Cardiac muscle cell (in vitro differentiated cells and primary cell): ENCODE measurements around the gene HMGN5. TPM values are rescaled to one million over a fixed set of nuclear protein-coding genes. Genes with fewer than 3 reads are reported as not detected.
A peak's percentile ranks its signal among the peaks of the same experiment; 100 is the strongest.

Source experiments
- DNase-seq, 2 donors: peaks; one replicate each; pipeline versions ENCODE4 v3.0.0 to v3.0.0-alpha.2; 2010 to 2017; ENCODE audit warnings: low read depth in 1 of 2, low spot score in 1 of 2
- H3K27ac ChIP-seq: fragments of 200-600 bp; sonication (generic); 2 replicates; pipeline ENCODE4 v1.5.1; 2016
- H3K27me3 ChIP-seq: fragments of 200-600 bp; sonication (generic); 2 replicates; pipeline ENCODE4 v1.6.0; 2016; ENCODE audit warnings: control low read depth
- H3K36me3 ChIP-seq: fragments of 200-600 bp; sonication (generic); 2 replicates; pipeline ENCODE4 v1.5.1; 2016; ENCODE audit warnings: control low read depth
- H3K4me1 ChIP-seq: fragments of 200-600 bp; sonication (generic); 2 replicates; pipeline ENCODE4 v1.8.1; 2017; ENCODE audit warnings: low read depth, mild to moderate bottlenecking, mixed run types
- H3K4me3 ChIP-seq: fragments of 200-600 bp; sonication (generic); 2 replicates; pipeline ENCODE4 v1.5.1; 2016; ENCODE audit warnings: mild to moderate bottlenecking
- H3K9me3 ChIP-seq: fragments of 200-600 bp; sonication (generic); 2 replicates; pipeline ENCODE4 v1.5.1; 2017; ENCODE audit warnings: low read depth, mild to moderate bottlenecking, control low read depth
- CTCF ChIP-seq: IDR thresholded peaks from 2 replicates; pipeline ENCODE4 v1.5.1; 2012; ENCODE audit warnings: low read depth, mild to moderate bottlenecking, low read length
- polyA plus RNA-seq: library from polyadenylated mRNA; unstranded; fragments of >200 nt; fragmentation: Nextera tagmentation; extraction: Ambion mirVana; gene quantifications from 2 replicates; pipeline ENCODE4 v1.2.1, GENCODE V29; 2016
- total RNA-seq: library from RNA; depleted of rRNA; stranded (reverse); fragments of >200 nt; gene quantifications from 2 replicates; pipeline ENCODE4 v1.2.3, GENCODE V29; 2016

Gene HMGN5, protein sequence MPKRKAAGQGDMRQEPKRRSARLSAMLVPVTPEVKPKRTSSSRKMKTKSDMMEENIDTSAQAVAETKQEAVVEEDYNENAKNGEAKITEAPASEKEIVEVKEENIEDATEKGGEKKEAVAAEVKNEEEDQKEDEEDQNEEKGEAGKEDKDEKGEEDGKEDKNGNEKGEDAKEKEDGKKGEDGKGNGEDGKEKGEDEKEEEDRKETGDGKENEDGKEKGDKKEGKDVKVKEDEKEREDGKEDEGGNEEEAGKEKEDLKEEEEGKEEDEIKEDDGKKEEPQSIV
- total RNA-seq (3.2 and 7.8 TPM in 2 replicates), polyA plus RNA-seq (20.7 and 30.5 TPM in 2 replicates)

DNA sequence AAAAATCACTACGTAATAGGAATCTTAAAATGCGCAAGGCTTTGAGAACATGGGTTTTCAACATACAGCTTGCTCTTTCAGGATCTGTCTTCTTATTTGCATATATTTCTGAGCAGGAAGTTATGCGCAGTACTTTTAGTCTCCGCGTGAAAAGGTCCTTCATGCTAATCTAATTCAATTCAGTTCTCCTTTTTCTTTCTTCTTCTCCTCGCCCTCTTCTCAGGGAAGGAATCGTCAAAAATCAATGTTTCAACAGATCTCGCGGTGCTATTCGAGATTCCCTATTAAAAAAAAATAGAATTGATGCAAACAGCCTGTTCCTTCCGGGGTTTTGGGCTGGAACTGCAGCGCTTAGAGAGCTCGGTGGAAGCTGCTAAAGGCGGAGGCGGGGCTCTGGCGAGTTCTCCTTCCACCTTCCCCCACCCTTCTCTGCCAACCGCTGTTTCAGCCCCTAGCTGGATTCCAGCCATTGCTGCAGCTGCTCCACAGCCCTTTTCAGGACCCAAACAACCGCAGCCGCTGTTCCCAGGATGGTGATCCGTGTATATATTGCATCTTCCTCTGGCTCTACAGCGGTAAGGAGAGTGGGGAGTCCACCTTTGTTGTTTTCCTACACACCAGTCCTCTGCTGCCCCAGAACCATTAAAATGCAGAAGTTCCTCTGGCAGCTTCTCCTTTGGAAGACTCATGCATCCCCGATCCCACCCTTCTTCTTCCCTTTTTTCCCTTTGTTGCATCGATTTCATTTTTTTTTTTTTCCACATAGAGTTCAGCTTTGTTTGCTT, at the start of gene HMGN5, which contains the start of gene SH3BGRL:
Gene HMGN5, minus strand, starts transcription at position 243 of the 785 bp plus-strand sequence. CDS start 80,364 bp downstream, outside the sequence.
Gene SH3BGRL, plus strand, starts transcription at position 432 of the 785 bp plus-strand sequence. Its CDS starts 99 bp downstream, at position 531.
- Histone ChIP-seq H3K4me3 (peak within 1 kb of the TSS; percentile 91), H3K27me3 (no peaks in the 10 kb centered on the region), H3K9me3 (no peaks in the 10 kb centered on the region), H3K27ac (peak within 1 kb of the TSS; percentile 94), H3K4me1 (no peaks in the 10 kb centered on the region), H3K36me3 (no peaks in the 10 kb centered on the region)
- no peak for TF ChIP-seq CTCF
- peak; percentile 87 to 93 for DNase-seq

DNA sequence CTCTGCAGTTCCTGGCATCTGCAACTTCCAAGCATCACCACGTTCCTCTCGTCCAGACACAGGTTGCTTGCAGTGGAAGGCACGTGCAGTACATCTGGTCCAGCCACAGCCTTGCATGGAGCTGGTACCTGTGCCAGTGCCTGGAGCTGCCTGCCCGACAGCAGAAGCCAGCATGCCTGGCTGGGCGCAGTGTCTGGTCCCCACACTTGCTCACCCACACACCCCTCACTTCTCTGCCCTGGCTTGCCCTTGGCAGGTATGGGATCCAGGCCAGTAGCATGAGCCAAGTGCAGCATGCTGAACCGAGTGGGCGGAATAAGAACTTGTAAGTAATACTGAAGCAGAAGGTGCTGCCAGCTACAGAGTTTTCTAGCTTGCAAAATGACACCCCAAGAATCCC, 40.0 kb upstream of the HMGN5 start:
- DNase-seq, result no peak
- Histone ChIP-seq H3K4me3 (no peak overlapping the region), H3K27me3 (no peaks in the 10 kb centered on the region), H3K4me1 (no peaks in the 10 kb centered on the region), H3K36me3 (no peaks in the 10 kb centered on the region), H3K27ac (no peak overlapping the region), H3K9me3 (no peaks in the 10 kb centered on the region)
- TF ChIP-seq CTCF, result no peak

GRCh38 chrX:81240701-81241331, 39.1 kb upstream of the HMGN5 start:
- H3K4me1 ChIP-seq, result no peaks in the 10 kb centered on the region
- TF ChIP-seq CTCF, result no peak
- DNase-seq, result no peak
- no peak overlapping the region for H3K4me3 ChIP-seq
- H3K36me3 ChIP-seq, result no peaks in the 10 kb centered on the region
- no peaks in the 10 kb centered on the region for H3K9me3 ChIP-seq
- H3K27me3 ChIP-seq, result no peaks in the 10 kb centered on the region
- H3K27ac ChIP-seq, result no peak overlapping the region

DNA sequence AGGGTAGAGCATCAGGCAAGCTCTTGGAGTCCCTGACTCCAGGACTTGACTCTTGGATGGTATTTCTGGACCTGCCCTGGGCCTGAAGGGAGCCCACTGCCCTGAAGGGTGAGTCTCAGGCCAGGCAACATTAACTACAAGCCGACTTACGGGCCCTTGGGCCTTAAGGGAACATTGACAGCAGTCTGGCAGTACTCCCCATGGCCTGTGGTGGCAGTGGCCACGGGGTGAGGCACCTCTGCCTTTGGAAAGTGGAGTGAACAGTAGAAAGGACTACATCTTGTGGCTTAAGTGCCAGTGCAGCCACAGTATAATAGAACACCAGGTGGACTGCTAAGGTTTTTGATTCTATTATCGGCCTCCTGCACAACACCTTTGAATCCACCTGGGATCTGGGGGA, 36.5 kb upstream of the HMGN5 start:
- no peak overlapping the region for H3K27ac ChIP-seq
- DNase-seq, result no peak
- H3K9me3 ChIP-seq, result no peaks in the 10 kb centered on the region
- no peaks in the 10 kb centered on the region for H3K27me3 ChIP-seq
- no peak for TF ChIP-seq CTCF
- H3K36me3 ChIP-seq, result no peaks in the 10 kb centered on the region
- H3K4me1 ChIP-seq, result no peaks in the 10 kb centered on the region
- no peak overlapping the region for H3K4me3 ChIP-seq

DNA sequence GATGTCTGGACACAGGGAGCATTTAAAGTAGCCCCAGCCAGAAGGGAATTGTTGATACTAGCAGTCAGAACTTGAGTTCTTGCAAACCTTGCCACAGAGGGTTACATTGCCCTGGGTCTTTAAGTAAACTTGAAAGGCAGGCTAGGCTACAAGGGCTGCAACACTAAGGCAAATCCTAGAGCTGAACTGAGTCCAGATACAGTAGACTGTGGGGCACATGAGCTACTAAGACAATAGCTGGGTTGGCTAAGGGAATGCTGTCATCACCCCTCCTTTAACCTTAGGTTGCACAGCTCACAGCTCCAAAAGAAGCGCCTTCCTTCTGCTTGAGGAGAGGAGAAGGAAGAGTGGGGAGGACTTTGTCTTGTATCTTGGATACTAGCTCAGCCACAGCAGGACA, 35.8 kb upstream of the HMGN5 start:
- Histone ChIP-seq H3K27me3 (no peaks in the 10 kb centered on the region), H3K4me3 (no peak overlapping the region), H3K9me3 (no peaks in the 10 kb centered on the region), H3K27ac (no peak overlapping the region), H3K4me1 (no peaks in the 10 kb centered on the region), H3K36me3 (no peaks in the 10 kb centered on the region)
- TF ChIP-seq CTCF, result no peak
- no peak for DNase-seq
